T-cell (primary cell): ENCODE data around the gene CLCA2. TPM values are rescaled to one million over a fixed set of nuclear protein-coding genes. Genes with fewer than 3 reads are reported as not detected.

ENCODE experiments used
- ATAC-seq, 4 experiments: fragments of 200-7000 bp in 3 of 4; fragments of 150-1000 bp in 1 of 4; cut with Tn5 transposase; replicated peaks in 1 of 4; 1 replicate in 3 of 4; 2 replicates in 1 of 4; pipeline ENCODE4 v1.10.0; 2021; ENCODE audit warnings: moderate library complexity in 3 of 4, mild to moderate bottlenecking in 2 of 4, moderate number of reproducible peaks in 1 of 4
- CTCF ChIA-PET, 2 donors: fragments of 300-600 bp; sonication (Branson Sonifier 250); formaldehyde crosslinking; loops; one replicate each; lab custom pipeline; 2022; ENCODE audit warnings: antibody characterized with exemption in 2 of 2; lab: Charles Lee
- POLR2A ChIA-PET, 2 donors: fragments of 300-600 bp; sonication (Branson Sonifier 250); formaldehyde crosslinking; loops; one replicate each; lab custom pipeline; 2022; ENCODE audit warnings: antibody characterized with exemption in 2 of 2; lab: Charles Lee
- DNase-seq, 35 experiments: peaks; one replicate each; pipeline versions ENCODE4 v3.0.0 to v3.0.0-alpha.2; 2013 to 2023
- H3K27ac ChIP-seq: one replicate; pipeline ENCODE4 v1.5.1; 2013; ENCODE audit warnings: low read length
- H3K27me3 ChIP-seq, 2 experiments: replicated peaks in 1 of 2; 1 replicate in 1 of 2; 2 replicates in 1 of 2; pipeline versions ENCODE4 v1.6.1 to v1.7.0; 2013; ENCODE audit warnings: low read length in 1 of 2, mixed read lengths in 1 of 2; ENCODE audit not compliant: control insufficient read depth in 2 of 2, insufficient read depth in 2 of 2; ENCODE audit errors: extremely low read depth in 1 of 2
- H3K36me3 ChIP-seq, 2 donors: 1 replicate in 1 of 2; 2 replicates in 1 of 2; pipeline versions ENCODE4 v1.6.1 to v1.7.0; 2013; ENCODE audit warnings: low read length in 1 of 2; ENCODE audit not compliant: control insufficient read depth in 2 of 2, insufficient read depth in 1 of 2; ENCODE audit errors: extremely low read depth in 1 of 2
- H3K4me1 ChIP-seq, 2 experiments: 1 replicate in 1 of 2; 2 replicates in 1 of 2; pipeline versions ENCODE4 v1.6.1 to v1.7.0; 2013; ENCODE audit warnings: low read length in 2 of 2, mixed read lengths in 1 of 2; ENCODE audit not compliant: insufficient read depth in 2 of 2, control insufficient read depth in 1 of 2; ENCODE audit errors: extremely low read depth in 1 of 2
- H3K4me3 ChIP-seq, 2 donors: 1 replicate in 1 of 2; 2 replicates in 1 of 2; pipeline versions ENCODE4 v1.5.1 to v1.7.0; 2013; ENCODE audit warnings: mild to moderate bottlenecking in 2 of 2, low read length in 1 of 2, moderate library complexity in 1 of 2; ENCODE audit not compliant: control insufficient read depth in 1 of 2; ENCODE audit errors: extremely low read depth in 1 of 2
- H3K9me3 ChIP-seq: 2 replicates; pipeline ENCODE4 v1.7.0; 2013
- H3K27ac Mint-ChIP-seq, 2 donors: one replicate each; pipeline ENCODE4 v1.8.0; 2020 to 2021; ENCODE audit warnings: mild to moderate bottlenecking in 2 of 2, mixed read lengths in 2 of 2
- H3K27me3 Mint-ChIP-seq, 2 donors: one replicate each; pipeline ENCODE4 v1.8.0; 2021 to 2022; ENCODE audit warnings: mixed read lengths in 2 of 2
- H3K36me3 Mint-ChIP-seq: one replicate; pipeline ENCODE4 v1.8.0; 2021; ENCODE audit warnings: mixed read lengths
- H3K4me1 Mint-ChIP-seq, 3 donors: one replicate each; pipeline ENCODE4 v1.8.0; 2020 to 2022; ENCODE audit warnings: mixed read lengths in 3 of 3, mild to moderate bottlenecking in 1 of 3
- H3K4me3 Mint-ChIP-seq, 3 donors: one replicate each; pipeline ENCODE4 v1.8.0; 2020 to 2022; ENCODE audit warnings: mild to moderate bottlenecking in 3 of 3, mixed read lengths in 3 of 3, moderate library complexity in 3 of 3
- H3K9me3 Mint-ChIP-seq, 3 donors: one replicate each; pipeline ENCODE4 v1.8.0; 2020 to 2022; ENCODE audit warnings: mixed read lengths in 3 of 3
- WGBS: methylation state at CpG from one replicate; pipeline ENCODE4 v1.1.5; 2013; ENCODE audit warnings: missing lambda C conversion rate; ENCODE audit not compliant: insufficient coverage; 5-methylcytosine and 5-hydroxymethylcytosine counted together
- total RNA-seq, 35 experiments: library from RNA in 6 of 35; stranded (reverse) in 6 of 35; fragments of 120-200 nt in 1 of 35; gene quantifications; one replicate each; pipeline versions ENCODE4 v1.2.1 to v1.2.4 and lab custom pipeline; 2013 to 2026

Gene CLCA2
- total RNA-seq, 5 donors from 2014 or later (not counting 1 experiment from before 2014, with no cell fraction given): not detected

GRCh38 chr1:86470859-86471258 is 46.9 kb downstream of the CLCA2 start:
- H3K4me1 Mint-ChIP-seq: peaks cover 0 to 4% (median 0%) of the 10 kb centered on the region in 3 donors
- no peaks in the 10 kb centered on the region for H3K36me3 Mint-ChIP-seq
- H3K9me3 Mint-ChIP-seq: no peaks in the 10 kb centered on the region
- no peak for DNase-seq
- ChIA-PET POLR2A (no interaction called here), CTCF (interaction anchor here in 1 of 2 donors (0.6 kb wide), 1 partner anchor 124 kb away, joined by 3 read pairs; no protein-coding TSS in a partner anchor)
- no peak overlapping the region for H3K4me3 Mint-ChIP-seq
- H3K27ac Mint-ChIP-seq: no peak overlapping the region
- Histone ChIP-seq H3K36me3 (no peaks in the 10 kb centered on the region), H3K27me3 (peaks cover 0 to 4% of the 10 kb centered on the region in 2 experiments), H3K4me3 (no peak overlapping the region), H3K27ac (no peak overlapping the region), H3K4me1 (no peaks in the 10 kb centered on the region), H3K9me3 (no peaks in the 10 kb centered on the region)
- WGBS: no CpG with 5 or more reads among the region's 10 CpGs
- H3K27me3 Mint-ChIP-seq: peaks cover 8 to 12% of the 10 kb centered on the region in 2 donors
- ATAC-seq: no peak

- Mint-ChIP-seq H3K27ac (no peak overlapping the region), H3K9me3 (no peaks in the 10 kb centered on the region), H3K27me3 (peaks cover 8 to 12% of the 10 kb centered on the region in 2 donors), H3K36me3 (no peaks in the 10 kb centered on the region), H3K4me1 (peaks cover 0 to 4% (median 0%) of the 10 kb centered on the region in 3 donors), H3K4me3 (no peak overlapping the region)
- ATAC-seq: no peak
- POLR2A ChIA-PET: no interaction called here
- Histone ChIP-seq H3K9me3 (no peaks in the 10 kb centered on the region), H3K4me3 (no peak overlapping the region), H3K27me3 (peaks cover 0 to 4% of the 10 kb centered on the region in 2 experiments), H3K36me3 (no peaks in the 10 kb centered on the region), H3K4me1 (no peaks in the 10 kb centered on the region), H3K27ac (no peak overlapping the region)
- no peak for DNase-seq
- CTCF ChIA-PET: interaction anchor here in 1 of 2 donors (1.0 kb wide), 1 partner anchor 135 kb away, joined by 3 read pairs; no protein-coding TSS in a partner anchor
These were observed 47.3 kb downstream of the CLCA2 start for GRCh38 chr1:86471291-86471690.

- H3K36me3 Mint-ChIP-seq: no peaks in the 10 kb centered on the region
These were observed 48.2 kb downstream of the CLCA2 start for GRCh38 chr1:86472152-86472551.

GRCh38 chr1:86472767-86473166 is 48.8 kb downstream of the CLCA2 start:
- peaks cover 0 to 4% (median 0%) of the 10 kb centered on the region in 3 donors for H3K4me1 Mint-ChIP-seq
- no CpG with 5 or more reads among the region's 3 CpGs for WGBS
- no peak for DNase-seq

More at GRCh38 chr1:86472152-86472551, 48.2 kb downstream of the CLCA2 start:
- H3K4me1 Mint-ChIP-seq: peaks cover 0 to 4% (median 0%) of the 10 kb centered on the region in 3 donors
- H3K4me3 ChIP-seq: no peak overlapping the region
- DNase-seq: no peak
- no peaks in the 10 kb centered on the region for H3K36me3 ChIP-seq
- no peak overlapping the region for H3K27ac ChIP-seq
- ChIA-PET POLR2A (no interaction called here), CTCF (interaction anchor here (0.9 to 3.2 kb wide), 7 partner anchors 9 to 232 kb away, joined by 3 to 13 read pairs (median 5); partner anchors contain the start of gene SH3GLB1 (in 1 of the 2))
- 81% methylated on average over 4 of the region's 4 CpGs for WGBS
- no peak overlapping the region for H3K4me3 Mint-ChIP-seq
- no peaks in the 10 kb centered on the region for H3K9me3 Mint-ChIP-seq
- H3K27me3 ChIP-seq: no peaks in the 10 kb centered on the region
- H3K27ac Mint-ChIP-seq: no peak overlapping the region
- H3K27me3 Mint-ChIP-seq: peaks cover 8 to 12% of the 10 kb centered on the region in 2 donors
- no peak for ATAC-seq
- no peaks in the 10 kb centered on the region for H3K4me1 ChIP-seq
- H3K9me3 ChIP-seq: no peaks in the 10 kb centered on the region

GRCh38 chr1:86477256-86477655 is 53.3 kb downstream of the CLCA2 start:
- no peak overlapping the region for H3K27ac ChIP-seq
- ChIA-PET CTCF (interaction anchor here in 1 of 2 donors (0.6 kb wide), 1 partner anchor 852 kb away, joined by 3 read pairs; the partner anchor contains the start of gene LMO4), POLR2A (no interaction called here)
- no peak overlapping the region for H3K4me3 ChIP-seq
- no peaks in the 10 kb centered on the region for H3K36me3 ChIP-seq
- Mint-ChIP-seq H3K27ac (no peak overlapping the region), H3K4me3 (no peak overlapping the region), H3K4me1 (no peaks in the 10 kb centered on the region), H3K9me3 (no peaks in the 10 kb centered on the region), H3K27me3 (peaks cover 1 to 2% of the 10 kb centered on the region in 2 donors), H3K36me3 (no peaks in the 10 kb centered on the region)
- DNase-seq: no peak
- 83% methylated on average over 1 of the region's 4 CpGs for WGBS
- H3K4me1 ChIP-seq: no peaks in the 10 kb centered on the region
- H3K9me3 ChIP-seq: no peaks in the 10 kb centered on the region
- ATAC-seq: no peak
- no peaks in the 10 kb centered on the region for H3K27me3 ChIP-seq

More at GRCh38 chr1:86472767-86473166, 48.8 kb downstream of the CLCA2 start:
- CTCF ChIA-PET: interaction anchor here (0.7 to 3.2 kb wide), 15 partner anchors 9 to 1245 kb away, joined by 3 to 13 read pairs (median 4); partner anchors contain the start of genes ODF2L (in 1 of the 2) and SH3GLB1 (in 1 of the 2)
- no peak overlapping the region for H3K27ac ChIP-seq
- H3K9me3 ChIP-seq: no peaks in the 10 kb centered on the region
- no peaks in the 10 kb centered on the region for H3K4me1 ChIP-seq
- POLR2A ChIA-PET: no interaction called here
- no peaks in the 10 kb centered on the region for H3K27me3 ChIP-seq
- no peak overlapping the region for H3K4me3 Mint-ChIP-seq
- no peak overlapping the region for H3K27ac Mint-ChIP-seq
- H3K36me3 Mint-ChIP-seq: no peaks in the 10 kb centered on the region
- H3K9me3 Mint-ChIP-seq: no peaks in the 10 kb centered on the region
- no peak for ATAC-seq
- peaks cover 8 to 12% of the 10 kb centered on the region in 2 donors for H3K27me3 Mint-ChIP-seq
- no peaks in the 10 kb centered on the region for H3K36me3 ChIP-seq
- no peak overlapping the region for H3K4me3 ChIP-seq

- H3K27ac ChIP-seq: no peak overlapping the region
- ChIA-PET POLR2A (no interaction called here), CTCF (interaction anchor here in 1 of 2 donors (0.6 kb wide), 1 partner anchor 851 kb away, joined by 3 read pairs; the partner anchor contains the start of gene LMO4)
- no peak overlapping the region for H3K4me3 Mint-ChIP-seq
- no peaks in the 10 kb centered on the region for H3K4me1 Mint-ChIP-seq
- DNase-seq (no peak), ATAC-seq (no peak)
- no peaks in the 10 kb centered on the region for H3K4me1 ChIP-seq
- no peaks in the 10 kb centered on the region for H3K36me3 ChIP-seq
- H3K4me3 ChIP-seq: no peak overlapping the region
- WGBS: 94% methylated on average over 4 of the region's 4 CpGs
- no peaks in the 10 kb centered on the region for H3K27me3 Mint-ChIP-seq
- no peaks in the 10 kb centered on the region for H3K9me3 Mint-ChIP-seq
- no peaks in the 10 kb centered on the region for H3K36me3 Mint-ChIP-seq
- no peak overlapping the region for H3K27ac Mint-ChIP-seq
- H3K27me3 ChIP-seq: no peaks in the 10 kb centered on the region
- H3K9me3 ChIP-seq: no peaks in the 10 kb centered on the region
These were observed 53.7 kb downstream of the CLCA2 start for GRCh38 chr1:86477682-86478081.
